HG03342 (cell line): ENCODE data around the gene NIN.

Experiments used
- ATAC-seq: cut with Tn5 transposase; IDR thresholded peaks from one replicate; pipeline ENCODE4 v1.9.1; 2021; ENCODE audit warnings: mild to moderate bottlenecking, moderate library complexity; ENCODE audit not compliant: unreplicated experiment

NIN gene

GRCh38 chr14:50795142-50795541 lies 35.8 kb downstream of the NIN start:
- ATAC-seq: no peak

GRCh38 chr14:50794068-50794645 lies 36.8 kb downstream of the NIN start:
- no peak for ATAC-seq

- ATAC-seq: no peak
These were observed 38.3 kb downstream of the NIN start for GRCh38 chr14:50792634-50793068.

DNA sequence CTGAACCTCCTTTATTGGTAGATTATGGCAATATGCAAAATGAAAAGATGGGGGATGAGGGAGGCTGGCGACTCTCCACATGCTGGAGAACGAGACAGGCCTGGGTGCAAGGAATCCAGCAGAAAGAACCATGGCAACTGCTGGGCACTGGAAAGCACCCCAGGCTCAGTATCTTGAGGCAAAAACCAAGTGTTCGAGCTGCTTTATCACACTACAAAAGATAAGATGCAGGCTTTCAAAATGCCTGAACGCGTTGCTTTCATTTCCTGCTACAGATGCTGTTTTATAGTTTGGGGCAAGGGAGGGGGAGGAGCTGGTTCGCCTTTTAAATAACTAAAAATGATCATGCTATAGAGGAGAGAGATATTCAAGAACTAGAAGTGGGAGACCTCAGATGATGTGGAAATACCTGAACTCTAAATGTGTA lies 38.9 kb downstream of the NIN start:
- ATAC-seq: no peak

- ATAC-seq: no peak
These were observed 39.8 kb downstream of the NIN start for GRCh38 chr14:50791201-50791600.

DNA sequence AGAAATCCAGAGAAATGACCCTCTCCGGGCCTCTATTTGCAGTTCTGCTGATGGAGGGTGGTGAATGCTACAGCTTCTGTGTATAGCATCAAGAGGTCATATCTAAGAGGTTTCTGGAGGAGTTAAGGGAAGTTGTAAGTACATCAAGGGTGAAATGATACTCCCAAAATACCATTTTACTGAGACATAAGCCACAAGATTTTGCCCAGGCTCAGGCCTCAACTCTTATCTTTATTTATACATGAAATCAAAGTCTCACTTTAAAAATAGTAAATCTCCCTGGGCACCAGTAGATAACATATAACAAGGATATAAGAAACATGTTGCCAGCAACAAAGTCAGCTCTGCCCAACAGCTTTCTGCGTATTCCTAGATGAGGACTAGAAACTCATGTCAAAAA lies 40.4 kb downstream of the NIN start:
- no peak for ATAC-seq

DNA sequence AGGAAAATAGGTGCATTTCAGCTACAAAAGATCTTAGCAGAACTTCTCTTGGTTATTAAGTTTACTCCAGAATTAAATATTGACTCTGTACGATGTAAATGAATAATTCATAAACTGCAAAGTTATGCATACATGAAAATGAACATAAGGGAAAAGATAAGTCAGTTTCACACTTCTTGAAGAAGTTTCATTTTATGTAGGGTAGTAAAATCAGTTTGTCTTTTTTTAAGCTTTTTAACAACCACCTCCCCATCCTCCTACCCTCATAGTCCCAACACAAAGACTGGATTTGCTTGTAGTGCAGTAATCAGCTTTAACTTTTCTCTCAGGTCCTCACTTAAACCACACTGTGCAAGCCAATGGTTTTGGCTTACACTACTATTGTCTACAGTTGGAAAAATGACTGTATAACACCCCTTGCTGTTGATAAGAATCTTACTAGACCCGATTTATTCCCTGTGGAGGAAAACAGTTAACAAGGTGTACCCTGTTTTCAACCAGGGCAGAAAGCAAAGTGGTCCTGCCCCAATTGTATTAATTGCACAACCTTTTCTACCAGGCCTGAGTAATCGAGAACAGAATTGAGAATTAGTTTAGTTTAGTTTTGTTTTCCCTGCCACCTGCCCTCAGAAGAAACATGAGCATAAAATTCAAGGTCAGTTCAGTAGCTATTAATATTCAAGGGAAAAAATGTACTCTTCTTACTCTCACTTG lies 44.1 kb downstream of the NIN start:
- ATAC-seq: no peak

DNA sequence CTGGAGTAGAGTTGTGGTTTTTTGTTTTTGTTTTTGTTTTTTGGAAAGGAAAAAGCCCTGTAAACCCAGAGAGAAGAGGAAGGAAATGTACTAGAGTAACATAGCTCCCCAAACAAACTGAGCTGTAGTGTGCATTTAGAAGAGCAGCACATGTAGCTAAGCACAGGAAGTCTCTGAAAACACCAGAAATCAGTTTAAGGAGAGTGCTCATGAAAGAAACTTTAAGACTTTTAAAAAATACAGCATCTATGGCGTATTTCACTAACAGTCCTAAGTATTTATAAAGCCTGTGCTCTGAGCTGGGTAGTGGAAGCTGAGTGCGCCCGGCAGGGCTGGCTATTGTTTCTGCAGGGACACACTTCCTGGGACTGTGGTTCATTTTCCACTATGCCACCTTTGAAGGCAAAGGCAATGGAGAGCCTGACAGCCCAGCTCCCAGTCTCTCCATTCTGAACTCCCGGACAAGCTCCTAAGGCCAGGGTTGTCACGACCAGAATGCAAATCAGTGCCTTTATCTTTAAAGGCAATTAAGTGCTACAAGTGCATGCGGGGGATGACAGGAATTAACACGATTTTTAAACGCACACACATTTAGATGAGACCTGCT lies 45.4 kb downstream of the NIN start:
- ATAC-seq: no peak

GRCh38 chr14:50784683-50785456 lies 46.1 kb downstream of the NIN start:
- ATAC-seq: no peak

DNA sequence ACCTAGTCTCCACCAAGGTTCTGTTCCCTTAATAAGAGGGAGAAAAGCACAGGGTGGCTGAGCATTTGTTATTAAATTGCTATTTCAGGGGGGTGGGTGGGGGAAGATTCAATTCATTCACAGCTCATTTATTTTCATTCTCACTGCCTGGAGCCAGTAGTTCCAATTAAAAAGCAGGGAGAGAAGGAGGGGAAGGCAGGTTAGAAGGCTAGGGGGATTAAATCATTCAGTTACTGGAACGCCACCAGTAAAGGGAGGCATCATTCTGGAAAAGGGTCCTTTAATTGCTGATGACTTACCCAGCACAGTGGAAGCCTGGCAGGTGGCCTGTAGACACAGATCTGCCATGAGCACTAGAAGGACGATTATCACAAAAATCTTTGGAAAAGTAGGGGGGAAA lies 47.4 kb downstream of the NIN start:
- ATAC-seq: no peak

GRCh38 chr14:50780393-50780792 lies 50.6 kb downstream of the NIN start:
- ATAC-seq: no peak

DNA sequence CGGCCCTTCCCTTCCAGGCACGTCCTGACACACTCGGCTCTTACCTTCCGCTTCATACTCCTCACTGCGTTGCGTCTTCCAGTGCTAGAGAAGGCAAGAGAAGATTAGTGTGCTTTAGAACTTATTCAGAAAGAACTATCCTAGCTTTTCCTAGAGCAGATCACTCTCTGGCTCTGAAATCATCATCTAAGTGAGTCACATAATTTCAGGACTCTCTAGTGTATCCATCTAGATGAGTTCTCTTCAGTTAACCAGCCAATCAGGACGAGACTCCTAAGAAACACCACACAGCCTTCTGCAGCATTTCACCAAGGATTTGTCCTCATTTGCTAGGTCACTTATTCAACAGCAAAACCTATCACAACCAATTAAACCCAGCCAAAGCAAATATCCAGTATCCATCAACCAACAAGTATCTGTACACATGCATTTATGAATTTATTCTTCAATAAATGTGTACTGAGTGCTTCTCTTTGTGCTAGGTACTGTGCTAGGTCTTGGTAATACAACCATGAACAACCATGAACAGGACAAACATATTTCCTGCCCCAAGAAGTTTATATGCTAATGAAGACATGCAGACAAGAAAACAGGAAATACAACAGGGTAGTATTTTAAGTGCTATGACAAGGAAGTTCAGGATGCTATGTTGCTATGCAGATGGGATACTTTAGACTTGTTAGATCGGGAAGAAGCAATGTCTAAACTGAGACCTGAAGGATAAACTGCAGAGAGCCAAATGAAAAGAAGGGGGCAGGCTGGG lies 52.1 kb downstream of the NIN start:
- ATAC-seq: no peak

DNA sequence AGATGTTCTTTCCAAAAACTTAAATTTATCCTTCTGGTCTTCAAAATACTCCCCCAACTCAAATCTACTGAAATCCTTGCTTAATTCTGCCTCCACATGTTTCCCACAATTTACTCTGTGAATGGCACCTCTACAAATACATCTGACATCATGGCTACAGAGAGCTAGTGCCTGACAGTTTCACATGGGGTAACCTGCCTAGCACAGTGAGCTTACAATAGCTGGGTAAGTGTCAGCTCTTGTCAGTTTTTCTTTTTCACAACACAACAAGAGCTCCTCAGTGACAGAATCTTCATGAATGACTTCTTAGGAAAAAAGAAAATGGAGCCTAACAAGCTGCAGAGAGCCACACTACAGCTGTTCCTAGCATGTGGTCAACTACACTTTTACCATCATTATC lies 54.4 kb downstream of the NIN start:
- ATAC-seq: no peak

DNA sequence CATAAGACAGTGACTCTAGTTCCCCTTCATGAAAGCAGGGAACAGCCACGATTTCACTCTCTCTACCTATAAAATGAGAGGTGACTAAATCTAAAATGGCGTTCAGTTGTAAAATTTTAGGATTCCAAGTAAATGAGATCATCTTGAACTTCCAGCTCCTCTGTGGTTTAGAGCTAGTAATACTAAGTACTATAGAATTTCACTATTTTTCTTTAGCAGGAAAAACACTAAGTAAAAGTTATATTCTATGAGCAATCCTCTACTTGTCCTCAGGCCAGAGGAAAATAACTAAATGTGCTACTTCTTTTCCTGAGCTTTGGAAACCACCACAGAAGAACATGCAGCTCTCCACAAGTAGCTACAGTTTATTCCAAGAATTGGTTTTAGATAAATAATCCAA lies 55.6 kb downstream of the NIN start:
- no peak for ATAC-seq

GRCh38 chr14:50774542-50775267 lies 56.3 kb downstream of the NIN start:
- no peak for ATAC-seq

GRCh38 chr14:50773632-50774541 lies 57.1 kb downstream of the NIN start:
- ATAC-seq: no peak

- ATAC-seq: no peak
These were observed 58.5 kb downstream of the NIN start for GRCh38 chr14:50772412-50772811.

GRCh38 chr14:50770586-50770985 lies 60.4 kb downstream of the NIN start:
- no peak for ATAC-seq

DNA sequence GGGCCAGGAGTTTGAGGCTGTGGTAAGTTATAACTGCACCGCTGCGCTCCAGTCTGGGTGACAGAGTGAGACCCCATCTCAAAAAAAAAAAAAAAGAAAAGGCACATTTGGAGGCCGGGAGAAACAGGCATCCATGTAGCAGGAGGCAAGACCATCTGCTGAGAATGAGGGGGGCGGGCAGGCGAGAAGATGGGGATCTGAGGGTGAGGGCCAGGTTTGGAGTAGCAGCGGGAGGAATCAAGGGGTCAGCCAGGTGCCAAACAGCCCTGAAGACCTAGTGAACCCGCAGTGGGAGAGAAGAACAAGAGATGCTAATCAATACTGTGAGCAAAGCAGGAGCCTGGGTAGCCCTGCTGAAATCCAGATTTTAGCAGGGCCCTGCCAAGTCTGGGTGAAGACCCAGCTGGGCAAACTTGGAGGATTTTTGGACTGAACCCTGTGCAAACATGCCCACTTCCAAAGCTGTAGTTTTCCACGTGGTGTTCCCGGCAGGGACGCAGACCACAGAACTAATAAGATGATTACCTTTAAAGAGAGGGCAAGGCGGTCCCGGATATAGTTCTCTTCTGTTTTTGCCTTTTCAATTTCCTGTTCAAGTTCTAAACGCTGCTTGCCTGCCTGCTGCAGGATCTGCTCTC lies 61.0 kb downstream of the NIN start:
- no peak for ATAC-seq
